Left renal cortex interstitium (tissue), 4 donors: ENCODE data around the gene SPINK7. TPM values are rescaled to one million over a fixed set of nuclear protein-coding genes. Genes with fewer than 3 reads are reported as not detected.
"Not testable (repeated sequence)": the region's sequence is repeated elsewhere in the genome, so short reads cannot be mapped to it uniquely, and the experiment has no call there.

Experiments used
- DNase-seq, 4 donors: peaks; one replicate each; pipeline ENCODE4 v3.0.0-alpha.2; 2013; ENCODE audit warnings: low read depth in 4 of 4, low spot score in 2 of 4, missing footprints in 1 of 4
- polyA plus RNA-seq, 4 donors: library from polyadenylated mRNA; unstranded; fragments of 120-200 nt; gene quantifications; one replicate each; pipeline ENCODE4 v1.2.1, GENCODE V29; 2013; ENCODE audit not compliant: insufficient read length in 4 of 4

The SPINK7 gene
- polyA plus RNA-seq = under 1 TPM in 3 of 4 donors, not detected in 1; 0.28 to 0.85 (median 0.62) TPM

DNA sequence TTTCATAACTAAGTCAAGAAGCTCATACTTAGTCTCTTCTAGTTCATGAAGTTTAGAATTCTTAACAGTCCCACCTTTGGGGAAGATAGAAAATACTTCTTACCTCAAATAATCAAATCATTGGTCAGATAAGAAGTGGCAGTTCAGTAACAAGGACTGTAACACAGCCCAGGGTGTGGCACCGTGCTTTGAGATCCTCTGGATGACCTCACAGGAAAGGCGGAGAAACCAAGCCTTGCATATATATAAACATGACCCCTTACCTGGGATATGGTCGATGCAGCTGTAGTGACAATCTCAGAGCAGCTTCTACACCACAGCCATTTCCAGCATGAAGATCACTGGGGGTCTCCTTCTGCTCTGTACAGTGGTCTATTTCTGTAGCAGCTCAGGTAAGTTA is at the start of gene SPINK7:
Gene SPINK7 (plus strand): TSS at position 271 of the 400 bp plus-strand sequence. CDS start 61 bp downstream, at position 332.
- no peak for DNase-seq

DNA sequence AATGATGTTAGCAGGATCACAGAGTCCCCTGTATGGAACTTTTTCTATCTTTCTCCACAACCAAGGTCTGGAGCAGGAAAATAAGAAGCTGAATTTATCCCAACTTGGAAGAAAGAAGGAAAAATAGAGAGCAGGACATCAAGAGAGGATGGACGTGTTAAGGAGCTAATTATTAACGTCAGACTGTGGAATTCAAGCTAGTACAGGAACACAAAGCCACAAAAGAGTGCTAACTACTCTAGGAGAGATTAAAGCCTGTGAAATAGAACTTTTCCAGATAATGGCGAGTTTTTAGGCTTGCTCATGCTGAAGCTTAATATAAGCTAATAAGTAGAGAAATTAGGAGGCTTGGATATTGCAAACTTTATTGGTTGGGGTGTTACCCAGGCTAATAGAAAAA is 44.3 kb upstream of the SPINK7 start:
- DNase-seq = no peak

DNA sequence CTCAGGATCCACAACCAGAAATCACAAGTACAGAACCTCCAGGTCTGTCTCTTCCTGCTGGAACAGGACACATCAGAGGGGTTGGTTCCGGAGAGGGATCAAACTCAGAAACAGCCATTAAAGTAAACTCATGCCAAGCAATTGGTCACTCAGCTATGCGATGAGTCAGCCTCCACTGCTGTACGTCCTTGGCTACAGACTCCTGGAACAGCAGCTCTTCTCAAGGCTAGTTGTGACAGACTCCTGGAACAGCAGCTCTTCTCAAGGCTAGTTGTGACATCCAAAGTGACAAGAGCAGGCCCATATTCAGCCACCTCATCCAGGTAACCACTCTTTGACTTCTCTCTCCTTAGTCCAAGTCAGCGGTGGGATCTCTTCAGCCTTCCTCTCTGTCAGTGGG is 43.7 kb upstream of the SPINK7 start, which contains the start of gene SPINK13:
Gene SPINK13 (plus strand): TSS at position 229 of the 400 bp plus-strand sequence. CDS start 1,279 bp downstream, outside the sequence.
- no peak for DNase-seq

DNA sequence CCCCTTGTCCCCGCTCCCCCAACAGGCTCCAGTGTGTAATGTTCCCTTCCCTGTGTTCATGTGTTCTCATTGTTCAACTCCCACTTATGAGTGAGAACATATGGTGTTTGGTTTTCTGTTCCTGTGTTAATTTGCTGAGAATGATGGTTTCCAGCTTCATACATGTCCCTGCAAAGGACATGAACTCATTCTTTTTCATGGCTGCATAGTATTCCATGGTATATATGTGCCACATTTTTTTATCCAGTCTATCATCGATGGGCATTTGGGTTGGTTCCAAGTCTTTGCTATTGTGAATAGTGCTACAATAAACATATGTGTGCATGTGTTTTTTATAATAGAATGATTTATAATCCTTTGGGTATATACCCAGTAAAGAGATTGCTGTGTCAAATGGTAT is 37.1 kb upstream of the SPINK7 start:
- not testable (repeated sequence) for DNase-seq

DNA sequence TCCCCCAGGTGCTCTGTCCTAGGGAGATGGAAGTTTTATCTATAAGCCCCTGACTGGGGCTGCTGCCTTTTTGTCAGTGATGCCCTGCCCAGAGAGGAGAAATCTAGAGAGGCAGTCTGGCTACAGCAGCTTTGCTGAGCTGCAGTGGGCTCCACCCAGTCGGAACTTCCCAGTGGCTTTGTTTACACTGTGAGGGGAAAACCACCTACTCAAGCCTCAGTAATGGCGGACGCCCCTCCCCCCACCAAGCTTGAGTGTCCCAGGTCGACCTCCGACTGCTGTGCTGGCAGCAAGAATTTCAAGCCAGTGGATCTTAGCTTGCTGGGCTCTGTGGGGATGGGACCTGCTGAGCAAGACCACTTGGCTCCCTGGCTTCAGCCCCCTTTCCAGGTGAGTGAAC is 31.3 kb upstream of the SPINK7 start:
- DNase-seq = not testable (repeated sequence)

DNA sequence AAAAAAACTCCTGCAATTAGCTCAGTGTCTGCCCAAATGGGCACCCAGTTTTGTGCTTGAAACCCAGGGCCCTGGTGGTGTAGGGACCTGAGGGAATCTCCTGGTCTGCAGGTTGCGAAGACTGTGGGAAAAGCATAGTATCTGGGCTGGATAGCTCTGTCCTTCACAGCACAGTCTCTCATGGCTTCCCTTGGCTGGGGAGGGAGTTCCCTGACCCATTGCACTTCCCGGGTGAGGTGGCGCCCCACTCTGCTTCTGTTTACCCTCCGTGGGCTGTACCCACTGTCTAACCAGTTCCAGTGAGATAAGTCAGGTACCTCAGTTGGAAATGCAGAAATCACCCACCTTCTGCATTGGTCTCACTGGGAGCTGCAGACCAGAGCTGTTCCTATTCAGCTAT is 30.9 kb upstream of the SPINK7 start:
- DNase-seq = not testable (repeated sequence)

DNA sequence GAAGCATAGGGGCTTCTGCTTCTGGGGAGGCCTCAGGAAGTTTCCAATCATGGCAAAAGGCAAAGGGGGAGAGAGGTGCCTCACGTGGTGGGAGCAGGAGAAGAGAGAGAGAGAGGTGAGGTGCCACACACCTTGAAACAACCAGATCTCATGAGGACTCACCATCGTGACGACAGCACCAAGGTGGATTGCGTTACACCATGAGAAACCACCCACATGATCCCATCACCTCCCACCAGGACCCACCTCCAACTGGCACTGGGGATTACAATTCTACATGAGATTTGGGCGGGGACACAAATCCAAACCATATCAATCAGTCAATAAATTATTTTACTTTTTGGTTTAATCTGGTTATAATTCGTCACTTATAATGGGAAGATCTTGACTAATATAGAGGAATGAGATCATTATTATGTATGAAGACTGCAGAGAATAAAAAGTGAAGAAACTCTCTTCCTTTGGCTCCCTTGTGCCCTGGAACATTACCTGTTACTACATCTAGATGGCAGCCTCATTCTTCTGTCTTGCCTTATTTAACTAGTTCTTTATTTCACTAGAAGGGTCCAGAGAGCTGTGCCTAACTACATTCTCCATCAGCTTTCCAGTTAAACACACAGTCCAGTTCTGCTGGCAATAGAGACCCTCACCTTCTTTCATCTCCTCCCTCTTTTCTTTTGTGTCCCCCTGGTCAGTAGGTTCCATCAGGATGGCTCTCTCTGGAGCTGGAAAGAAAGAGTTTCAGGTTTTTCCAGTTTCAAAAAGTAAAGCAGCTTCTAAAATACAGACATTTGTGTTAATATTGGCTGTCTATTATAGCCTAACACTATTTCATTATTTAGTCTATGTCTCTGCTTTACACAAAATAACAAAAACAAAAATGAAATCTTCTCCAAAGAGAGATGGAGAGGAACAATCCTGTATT is 21.7 kb upstream of the SPINK7 start:
- DNase-seq = no peak

DNA sequence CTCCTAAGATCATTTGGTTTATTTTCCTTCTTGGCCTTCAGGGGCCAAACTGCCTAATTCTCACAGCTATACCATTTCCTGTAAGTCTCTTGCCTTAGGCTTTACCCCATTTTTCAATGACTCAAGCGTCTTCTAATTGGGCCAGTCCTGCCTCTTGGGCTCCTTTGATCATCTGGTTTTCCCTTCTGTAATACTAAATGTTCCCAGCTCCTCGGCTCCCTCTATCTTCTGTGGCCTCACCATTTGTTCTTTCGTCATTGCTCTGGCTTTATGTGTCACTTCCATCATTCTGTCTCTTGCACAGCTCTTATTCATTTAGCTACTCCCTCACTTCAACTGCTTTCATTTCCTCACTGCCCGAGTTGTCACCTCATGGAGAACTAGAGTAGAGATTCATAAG is 14.5 kb upstream of the SPINK7 start:
- no peak for DNase-seq

DNA sequence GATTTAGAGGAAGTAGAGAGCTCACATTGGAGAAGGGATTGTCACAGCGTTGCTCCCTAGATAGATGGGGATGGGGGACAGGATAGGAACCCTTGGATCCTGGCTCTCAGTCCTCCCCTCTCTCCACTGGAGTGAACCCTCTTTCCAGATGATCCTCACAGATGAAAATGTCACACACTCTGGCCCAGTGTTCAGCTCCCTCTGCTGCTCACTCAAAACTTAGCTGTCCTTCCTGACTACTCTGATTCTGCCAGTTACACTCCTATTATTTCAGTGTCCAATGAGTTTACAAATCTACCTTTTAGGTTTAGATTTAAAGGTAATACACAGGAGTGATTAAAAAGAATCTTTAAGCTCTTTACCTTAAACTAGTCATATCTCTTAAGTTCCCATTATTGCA is 5.8 kb upstream of the SPINK7 start:
- DNase-seq = no peak

DNA sequence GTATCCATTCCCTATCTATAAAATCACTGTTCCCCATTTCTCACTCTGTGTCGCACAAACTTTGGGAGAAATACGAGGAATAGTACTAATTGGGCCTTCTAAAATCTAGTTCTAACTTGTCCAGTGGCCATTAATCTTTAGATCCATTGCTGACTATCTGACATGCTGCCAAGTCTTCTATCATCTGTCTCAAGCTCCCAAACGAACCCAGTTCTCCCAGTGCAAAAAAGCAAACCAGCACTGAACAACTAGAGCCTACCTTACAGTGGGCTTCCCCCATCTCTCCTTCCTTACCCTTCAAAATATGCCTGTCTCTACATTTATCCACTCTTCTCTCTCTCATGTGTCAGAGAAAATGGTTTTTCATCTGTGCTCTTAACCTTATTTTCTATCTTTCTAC is 3.2 kb upstream of the SPINK7 start:
- DNase-seq = no peak

DNA sequence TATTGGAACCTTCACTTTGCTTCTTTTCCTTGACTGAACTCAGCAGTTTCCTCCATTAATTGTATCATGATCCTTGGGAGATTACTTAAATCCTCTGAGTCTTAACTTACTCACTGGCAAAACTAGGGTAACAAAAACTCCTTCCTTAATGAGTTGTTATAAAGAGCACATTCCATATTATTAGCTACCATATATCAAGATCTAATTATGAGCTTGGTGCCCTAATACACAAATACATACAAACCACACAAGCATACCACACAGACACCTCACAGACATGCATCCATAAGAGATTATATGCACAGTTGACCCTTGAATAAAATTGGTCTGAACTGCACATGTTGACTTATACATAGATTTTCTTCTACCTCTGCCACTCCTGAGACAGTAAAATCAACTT is 2.5 kb upstream of the SPINK7 start:
- no peak for DNase-seq

DNA sequence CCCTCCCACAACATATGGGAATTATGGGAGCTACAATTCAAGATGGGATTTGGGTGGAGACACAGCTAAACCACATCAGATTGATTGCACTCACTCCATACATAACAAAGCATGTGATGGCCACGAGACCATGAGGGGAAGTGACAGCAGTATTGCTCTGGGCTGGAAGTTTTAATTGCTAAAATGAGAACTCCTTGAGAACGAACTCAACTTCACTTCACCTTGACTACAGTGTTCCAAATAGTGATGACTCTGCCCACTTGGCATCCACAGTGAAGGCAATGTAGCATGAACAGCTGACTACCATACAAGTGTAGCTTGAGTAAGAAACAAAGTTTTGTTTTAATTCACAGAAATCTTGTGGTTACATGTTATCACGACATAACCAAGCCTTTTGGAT is 739 bp upstream of the SPINK7 start:
- no peak for DNase-seq

DNA sequence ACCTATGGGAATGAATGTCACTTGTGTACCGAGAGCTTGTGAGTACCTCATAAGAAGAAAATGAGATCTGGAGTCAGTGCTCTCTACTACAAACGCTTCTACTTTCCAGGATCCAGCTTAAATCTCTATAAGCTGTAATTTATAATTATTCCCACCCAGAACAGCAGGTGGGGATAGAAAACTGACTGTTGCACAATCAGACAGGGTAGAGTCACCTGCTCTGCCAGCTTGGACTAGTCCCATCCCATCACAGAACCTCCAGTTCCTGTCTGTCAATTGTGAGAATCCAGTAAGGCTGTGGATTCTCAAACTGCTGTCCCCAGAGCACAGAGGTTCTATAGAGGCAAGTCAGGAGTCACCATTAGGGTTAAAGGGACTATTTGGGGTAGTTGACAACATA is 2.0 kb downstream of the SPINK7 start:
- DNase-seq = no peak

DNA sequence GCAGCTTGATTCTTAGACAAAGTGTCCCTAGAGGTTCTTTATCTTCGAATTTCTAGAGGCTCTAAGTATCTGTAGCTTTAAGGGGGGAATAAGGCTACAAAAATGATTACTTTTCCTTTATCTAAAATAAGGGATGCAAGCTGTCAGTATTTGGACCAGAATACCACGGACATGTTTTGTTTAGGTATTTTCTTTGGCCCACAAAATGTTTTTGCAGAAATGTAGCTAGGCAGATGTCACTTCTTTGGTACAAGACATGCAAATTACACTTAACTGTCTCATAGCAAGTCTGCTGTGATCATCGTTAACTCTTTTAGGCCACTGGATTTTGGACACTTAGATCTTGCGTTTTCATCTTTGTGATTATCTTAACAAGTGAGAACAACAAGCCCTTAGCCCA is 2.5 kb downstream of the SPINK7 start:
- no peak for DNase-seq

DNA sequence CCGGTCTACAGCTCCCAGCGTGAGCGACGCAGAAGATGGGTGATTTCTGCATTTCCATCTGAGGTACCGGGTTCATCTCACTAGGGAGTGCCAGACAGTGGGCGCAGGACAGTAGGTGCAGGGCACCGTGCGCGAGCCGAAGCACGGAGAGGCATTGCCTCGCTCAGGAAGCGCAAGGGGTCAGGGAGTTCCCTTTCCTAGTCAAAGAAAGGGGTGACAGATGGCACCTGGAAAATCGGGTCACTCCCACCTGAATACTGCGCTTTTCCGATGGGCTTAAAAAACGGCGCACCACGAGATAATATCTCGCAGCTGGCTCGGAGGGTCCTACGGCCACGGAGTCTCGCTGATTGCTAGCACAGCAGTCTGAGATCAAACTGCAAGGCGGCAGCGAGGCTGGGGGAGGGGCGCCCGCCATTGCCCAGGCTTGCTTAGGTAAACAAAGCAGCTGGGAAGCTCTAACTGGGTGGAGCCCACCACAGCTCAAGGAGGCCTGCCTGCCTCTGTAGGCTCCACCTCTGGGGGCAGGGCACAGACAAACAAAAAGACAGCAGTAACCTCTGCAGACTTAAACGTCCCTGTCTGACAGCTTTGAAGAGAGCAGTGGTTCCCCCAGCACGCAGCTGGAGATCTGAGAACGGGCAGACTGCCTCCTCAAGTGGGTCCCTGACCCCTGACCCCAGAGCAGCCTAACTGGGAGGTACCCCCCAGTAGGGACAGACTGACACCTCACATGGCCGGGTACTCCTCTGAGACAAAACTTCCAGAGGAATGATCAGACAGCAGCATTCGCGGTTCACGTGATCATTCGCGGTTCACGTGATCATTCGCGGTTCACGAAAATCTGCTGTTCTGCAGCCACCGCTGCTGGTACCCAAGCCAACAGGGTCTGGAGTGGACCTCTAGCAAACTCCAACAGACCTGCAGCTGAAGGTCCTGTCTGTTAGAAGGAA is 8.1 kb downstream of the SPINK7 start:
- DNase-seq = not testable (repeated sequence)

DNA sequence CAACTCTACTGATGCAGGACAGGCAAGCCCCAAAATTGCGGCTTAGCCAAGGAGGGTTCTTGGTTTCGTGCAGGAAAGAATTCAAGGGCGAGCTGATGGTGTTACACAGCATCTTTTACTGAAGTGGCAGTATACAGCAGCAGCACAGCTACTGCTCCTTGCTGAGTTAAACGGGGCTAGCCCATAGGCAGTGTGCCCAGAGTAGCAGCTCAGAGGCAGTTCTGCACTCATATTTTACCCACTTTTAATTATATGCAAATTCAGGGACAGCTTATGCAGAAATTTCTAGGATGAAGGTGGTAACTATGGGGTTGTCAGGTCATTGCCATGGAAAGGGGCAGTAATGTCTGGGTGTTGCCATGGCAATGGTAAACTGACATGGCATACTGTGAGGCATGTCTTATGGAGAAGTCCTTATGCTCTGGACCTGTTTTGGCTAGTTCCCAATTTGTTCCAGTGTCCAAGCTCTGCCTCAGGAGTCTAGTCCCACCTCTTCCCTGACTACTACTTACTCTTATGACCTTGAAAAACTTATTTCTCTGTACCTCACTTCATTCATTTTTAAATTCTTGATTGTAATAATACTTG is 21.1 kb downstream of the SPINK7 start:
- DNase-seq = no peak

DNA sequence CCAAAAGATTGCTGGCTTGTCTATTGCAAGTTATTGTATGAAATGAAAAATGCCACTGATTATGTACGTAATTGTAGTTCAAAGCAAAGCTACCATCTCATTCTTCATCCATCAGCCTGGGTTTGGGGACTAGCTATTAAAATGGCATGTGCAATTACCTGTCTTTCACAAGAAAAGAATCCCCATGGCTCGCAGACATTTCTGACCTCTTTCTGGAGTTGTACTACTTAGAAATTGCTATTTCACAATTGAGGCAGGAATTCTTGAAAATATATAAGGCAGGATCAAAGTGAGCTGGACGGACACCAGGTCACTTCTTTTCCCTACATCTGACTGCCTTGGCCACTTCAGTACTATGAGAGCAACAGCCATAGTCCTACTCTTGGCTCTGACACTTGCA is 23.0 kb downstream of the SPINK7 start, which contains the start of gene SPINK9:
Gene SPINK9 (plus strand): TSS at position 301 of the 400 bp plus-strand sequence. CDS start 55 bp downstream, at position 356.
- DNase-seq = no peak

DNA sequence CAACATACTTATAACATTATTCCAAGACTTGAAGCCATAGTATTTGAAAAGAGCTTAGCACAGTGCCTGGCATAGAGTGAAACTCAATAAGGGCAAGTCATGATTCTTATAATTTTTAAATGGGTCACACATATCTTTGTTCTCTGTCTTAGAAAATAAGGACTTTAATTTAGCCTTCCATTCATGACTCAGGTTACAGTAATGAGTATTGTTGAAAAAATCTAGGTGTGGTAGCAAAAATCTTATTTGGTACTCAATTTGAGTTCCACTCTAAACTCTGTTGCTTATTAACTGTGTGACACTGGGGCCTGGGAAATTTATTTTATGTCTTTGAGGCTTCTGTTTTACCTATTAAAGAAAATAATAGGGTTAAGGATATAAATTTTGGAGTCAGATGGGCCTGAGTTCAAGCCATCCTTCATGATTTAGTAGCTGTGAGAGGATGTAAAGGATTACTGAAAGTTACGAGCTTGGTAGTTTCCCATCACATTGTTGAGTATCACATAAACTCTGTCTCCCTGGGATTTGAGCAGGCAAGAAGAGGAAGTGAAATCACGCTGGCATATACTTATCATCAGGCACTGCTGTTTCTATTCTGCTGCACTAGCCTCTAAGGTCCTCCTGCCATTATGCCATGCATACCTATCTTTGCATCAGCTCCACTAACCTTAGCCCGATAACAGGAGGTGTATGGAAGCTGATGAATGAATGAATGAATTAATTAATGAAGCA is 24.6 kb downstream of the SPINK7 start:
- no peak for DNase-seq

DNA sequence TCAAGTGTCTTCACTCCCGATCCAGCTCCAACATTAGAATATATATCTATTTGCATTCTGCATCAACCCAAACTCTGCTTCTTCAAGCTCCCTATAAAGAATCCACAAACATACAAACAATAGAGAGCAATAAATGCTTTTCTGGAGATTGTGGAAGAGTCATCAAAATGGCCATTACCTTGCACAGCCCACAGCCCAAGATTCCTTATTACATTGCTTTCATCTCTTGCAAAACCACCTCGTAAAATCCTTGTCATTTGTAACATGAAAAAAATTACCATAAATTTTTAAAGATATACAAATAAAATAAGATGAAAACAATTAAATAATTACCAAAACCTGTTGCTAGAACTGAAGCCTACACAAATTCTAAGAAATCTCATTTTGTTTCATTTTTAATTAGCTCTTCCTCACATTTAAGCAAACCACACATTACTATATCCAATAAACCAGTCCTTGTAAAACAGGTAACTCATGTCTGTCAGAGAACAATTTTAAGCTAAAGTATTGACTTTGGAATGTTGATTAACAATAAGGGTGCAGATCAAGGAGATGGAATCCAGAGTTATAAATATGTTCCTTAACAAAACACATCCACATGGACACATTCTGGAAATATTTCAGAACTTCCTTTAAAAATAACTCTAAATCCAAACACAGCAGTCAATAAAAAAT is 30.3 kb downstream of the SPINK7 start:
- DNase-seq = no peak
